HepG2 (cell line): Measurements from ENCODE around the gene PNKP. TPM values are rescaled to one million over a fixed set of nuclear protein-coding genes. Genes with fewer than 3 reads are reported as not detected.
A peak's percentile ranks its signal among the peaks of the same experiment; 100 is the strongest.

ENCODE experiments used
- CHD4 ChIP-seq: fragments of 200-600 bp; sonication (generic); IDR thresholded peaks from 2 replicates; pipeline ENCODE4 v1.7.0; 2017; ENCODE audit warnings: mild to moderate bottlenecking, low read length, borderline replicate concordance
- EED ChIP-seq: sonication (generic); formaldehyde crosslinking; IDR thresholded peaks from 2 replicates; pipeline ENCODE4 v1.5.0; 2020; ENCODE audit warnings: mild to moderate bottlenecking, missing genetic modification reagents
- FOSL1 ChIP-seq: sonication (generic); formaldehyde crosslinking; IDR thresholded peaks from 2 replicates; pipeline ENCODE4 v1.9.0; 2021; ENCODE audit warnings: missing genetic modification reagents, borderline replicate concordance
- FOXK1 ChIP-seq: sonication (generic); formaldehyde crosslinking; IDR thresholded peaks from 2 replicates; pipeline ENCODE4 v1.4.0; 2020; ENCODE audit warnings: low read depth, missing genetic modification reagents, borderline replicate concordance
- KDM6A ChIP-seq: IDR thresholded peaks from 2 replicates; pipeline ENCODE4 v1.6.1; 2016; ENCODE audit warnings: low read depth
- NFIC ChIP-seq: IDR thresholded peaks from 2 replicates; pipeline ENCODE4 v1.6.1; 2012; ENCODE audit warnings: mild to moderate bottlenecking, low read length, inconsistent platforms
- NR2F2 ChIP-seq: IDR thresholded peaks from 2 replicates; pipeline ENCODE4 v1.6.1; 2012; ENCODE audit warnings: low read depth, inconsistent platforms, borderline replicate concordance
- PPARG ChIP-seq: conservative IDR thresholded peaks from 2 replicates; pipeline ENCODE4 v1.6.1; 2016; ENCODE audit warnings: missing biosample characterization, missing genetic modification reagents
- SIN3B ChIP-seq: fragments of 150-350 bp; IDR thresholded peaks from 2 replicates; pipeline ENCODE4 v1.6.1; 2014; ENCODE audit warnings: low read length
- SMC3 ChIP-seq: IDR thresholded peaks from 2 replicates; pipeline ENCODE4 v1.6.1; 2011; ENCODE audit warnings: low read length, improper control_type of control experiment
- SOX6 ChIP-seq, 2 experiments: fragments of 450-650 bp in 1 of 2; sonication (generic) in 1 of 2; formaldehyde crosslinking in 1 of 2; IDR thresholded peaks; 2 replicates each; pipeline versions ENCODE4 v1.4.0 to v1.6.1; 2017 to 2020; ENCODE audit warnings: antibody characterized with exemption in 1 of 2, mild to moderate bottlenecking in 1 of 2, missing genetic modification reagents in 1 of 2
- SP1 ChIP-seq, 2 experiments: fragments of 450-650 bp in 1 of 2; sonication (generic) in 1 of 2; formaldehyde crosslinking in 1 of 2; IDR thresholded peaks; 2 replicates each; pipeline versions ENCODE4 v1.4.0 to v1.6.1; 2016 to 2020; ENCODE audit warnings: missing genetic modification reagents in 1 of 2
- SUZ12 ChIP-seq: fragments of 150-350 bp; IDR thresholded peaks from 2 replicates; pipeline ENCODE4 v1.6.1; 2014; ENCODE audit warnings: low read depth, low read length
- TSC22D2 ChIP-seq: sonication (generic); formaldehyde crosslinking; IDR thresholded peaks from 2 replicates; pipeline ENCODE4 v1.5.1; 2020; ENCODE audit warnings: missing genetic modification reagents, mild to moderate bottlenecking, borderline replicate concordance
- YY1 ChIP-seq: IDR thresholded peaks from 2 replicates; pipeline ENCODE4 v1.6.1; 2011; ENCODE audit warnings: low read length, low read depth, moderate library complexity, mild to moderate bottlenecking; ENCODE audit not compliant: insufficient read depth, insufficient replicate concordance
- ZKSCAN5 ChIP-seq: sonication (generic); formaldehyde crosslinking; IDR thresholded peaks from 2 replicates; pipeline ENCODE4 v1.5.1; 2020; ENCODE audit warnings: mild to moderate bottlenecking, missing genetic modification reagents
- ZNF234 ChIP-seq: sonication (generic); formaldehyde crosslinking; conservative IDR thresholded peaks from 2 replicates; pipeline ENCODE4 v1.5.1; 2020; ENCODE audit warnings: mild to moderate bottlenecking, missing genetic modification reagents
- ZNF34 ChIP-seq: sonication (generic); formaldehyde crosslinking; IDR thresholded peaks from 2 replicates; pipeline ENCODE4 v1.4.0; 2020; ENCODE audit warnings: mild to moderate bottlenecking, missing genetic modification reagents, borderline replicate concordance
- ZNF720 ChIP-seq: sonication (generic); formaldehyde crosslinking; IDR thresholded peaks from 2 replicates; pipeline ENCODE4 v1.4.0; 2020; ENCODE audit warnings: missing genetic modification reagents
- polyA plus RNA-seq, 8 experiments: library from polyadenylated mRNA; depleted of rRNA in 3 of 8; stranded (reverse) in 7 of 8; unstranded in 1 of 8; fragments of >200 nt; fragmentation: Illumina TruSeq in 4 of 8; extraction: Trizol in 4 of 8; gene quantifications; 2 replicates each; pipeline versions ENCODE4 v1.2.1 to v1.2.3, GENCODE V29; 2011 to 2016; ENCODE audit warnings: low read depth in 4 of 8, missing spikeins in 1 of 8, mixed read lengths in 1 of 8; ENCODE audit not compliant: insufficient read depth in 1 of 8
- total RNA-seq, 5 experiments: library from RNA; depleted of rRNA; stranded (reverse); fragments of >200 nt; fragmentation: Illumina TruSeq; extraction: Trizol; gene quantifications; 2 replicates each; pipeline ENCODE4 v1.2.3, GENCODE V29; 2016; ENCODE audit warnings: low read depth in 1 of 5
- TF ChIP-seq, protein P1 (sequence below): sonication (generic); formaldehyde crosslinking; IDR thresholded peaks from 2 replicates; pipeline ENCODE4 v1.5.0; 2020; ENCODE audit warnings: mild to moderate bottlenecking, missing genetic modification reagents
- TF ChIP-seq, protein P2 (sequence below): sonication (generic); formaldehyde crosslinking; IDR thresholded peaks from 2 replicates; pipeline ENCODE4 v1.5.0; 2020; ENCODE audit warnings: missing genetic modification reagents
- TF ChIP-seq, protein P3 (sequence below): IDR thresholded peaks from 2 replicates; pipeline ENCODE4 v1.6.1; 2012; ENCODE audit warnings: inconsistent platforms
- TF ChIP-seq, protein P4 (sequence below): sonication (generic); formaldehyde crosslinking; IDR thresholded peaks from 2 replicates; pipeline ENCODE4 v1.4.0; 2020; ENCODE audit warnings: low read depth, mild to moderate bottlenecking, missing genetic modification reagents
- TF ChIP-seq, protein P5 (sequence below): sonication (generic); formaldehyde crosslinking; IDR thresholded peaks from 2 replicates; pipeline ENCODE4 v1.4.0; 2020; ENCODE audit warnings: missing genetic modification reagents

PNKP gene
- total and polyA plus RNA-seq, 2 of the 13 experiments (the other 11 are each of a cell fraction or from before 2014, with no cell fraction given), result 12.7 to 27.1 TPM

DNA sequence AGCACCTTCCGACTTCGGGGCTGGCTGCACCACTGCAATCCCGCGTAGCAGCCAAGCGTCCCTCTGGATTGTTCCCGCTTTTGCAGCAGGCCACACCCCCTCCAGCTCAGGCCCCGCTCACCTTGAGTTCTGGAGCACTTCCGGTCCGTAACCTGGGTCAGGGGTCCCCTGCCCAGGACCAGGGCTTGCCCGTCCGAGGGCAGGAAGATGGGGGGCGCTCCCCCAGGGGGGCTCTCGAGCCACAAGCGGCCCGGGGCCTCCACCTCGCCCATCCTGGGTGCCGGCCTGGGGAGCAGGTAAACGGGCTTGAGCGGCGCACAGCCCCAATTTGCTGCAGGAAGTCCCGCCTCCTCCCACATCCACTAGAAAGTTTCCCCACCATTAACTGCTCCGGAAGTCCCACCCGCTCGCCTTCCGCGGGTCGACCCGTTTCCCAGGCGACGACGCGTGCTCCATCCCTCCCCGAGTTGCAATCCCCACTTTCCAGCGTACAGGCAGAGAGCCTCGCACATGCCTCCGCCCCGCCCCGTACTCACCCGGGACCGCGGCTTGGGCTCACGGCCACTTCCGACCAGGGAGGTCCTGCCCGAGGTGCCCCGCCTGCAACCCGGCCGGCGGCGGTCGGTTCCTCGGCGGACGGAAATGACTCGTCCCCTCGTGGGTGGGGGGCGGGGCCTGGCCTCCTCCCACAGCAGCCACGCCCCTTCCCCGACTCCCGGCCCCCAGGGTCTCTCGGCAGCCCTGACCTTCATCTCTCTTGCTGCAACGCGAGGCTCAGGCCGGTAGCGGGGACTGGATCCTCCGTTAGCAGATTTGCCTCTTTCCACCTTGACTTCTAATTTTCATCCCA lies at the start of gene PNKP (continued):
- TF ChIP-seq, protein P1, sequence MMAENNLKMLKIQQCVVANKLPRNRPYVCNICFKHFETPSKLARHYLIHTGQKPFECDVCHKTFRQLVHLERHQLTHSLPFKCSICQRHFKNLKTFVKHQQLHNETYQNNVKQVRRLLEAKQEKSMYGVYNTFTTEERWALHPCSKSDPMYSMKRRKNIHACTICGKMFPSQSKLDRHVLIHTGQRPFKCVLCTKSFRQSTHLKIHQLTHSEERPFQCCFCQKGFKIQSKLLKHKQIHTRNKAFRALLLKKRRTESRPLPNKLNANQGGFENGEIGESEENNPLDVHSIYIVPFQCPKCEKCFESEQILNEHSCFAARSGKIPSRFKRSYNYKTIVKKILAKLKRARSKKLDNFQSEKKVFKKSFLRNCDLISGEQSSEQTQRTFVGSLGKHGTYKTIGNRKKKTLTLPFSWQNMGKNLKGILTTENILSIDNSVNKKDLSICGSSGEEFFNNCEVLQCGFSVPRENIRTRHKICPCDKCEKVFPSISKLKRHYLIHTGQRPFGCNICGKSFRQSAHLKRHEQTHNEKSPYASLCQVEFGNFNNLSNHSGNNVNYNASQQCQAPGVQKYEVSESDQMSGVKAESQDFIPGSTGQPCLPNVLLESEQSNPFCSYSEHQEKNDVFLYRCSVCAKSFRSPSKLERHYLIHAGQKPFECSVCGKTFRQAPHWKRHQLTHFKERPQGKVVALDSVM (CRISPR knock-in tag), result 0 out of 2 replicates have a peak, but pooled peaks have one; percentile 9
- TF ChIP-seq ZNF720 (CRISPR knock-in tag) (no peak), YY1 (no peak), FOSL1 (CRISPR knock-in tag) (no peak; the same call in 1 of the 2 replicates), PPARG (CRISPR knock-in tag) (no peak), CHD4 (no peak), SIN3B (peak; percentile 12; the same call in 1 of the 2 replicates), SMC3 (no peak), SP1 (IDR thresholded peaks at IDR 0.05) (no peak), SP1 (CRISPR knock-in tag; IDR thresholded peaks at IDR 0.05) (peak; percentile 87), KDM6A (no peak), FOXK1 (CRISPR knock-in tag) (peak; percentile 67; the same call in 1 of the 2 replicates), ZNF234 (no peak), EED (CRISPR knock-in tag) (peak; percentile 74), SUZ12 (no peak), NFIC (no peak), TSC22D2 (CRISPR knock-in tag) (0 out of 2 replicates have a peak, but pooled peaks have one; percentile 37), SOX6 (IDR thresholded peaks at IDR 0.05) (no peak), SOX6 (CRISPR knock-in tag; IDR thresholded peaks at IDR 0.05) (peak; percentile 73; the same call in 1 of the 2 replicates), ZNF34 (CRISPR knock-in tag) (no peak), ZKSCAN5 (no peak), NR2F2 (peak; percentile 42; the same call in 1 of the 2 replicates)
- TF ChIP-seq, protein P2, sequence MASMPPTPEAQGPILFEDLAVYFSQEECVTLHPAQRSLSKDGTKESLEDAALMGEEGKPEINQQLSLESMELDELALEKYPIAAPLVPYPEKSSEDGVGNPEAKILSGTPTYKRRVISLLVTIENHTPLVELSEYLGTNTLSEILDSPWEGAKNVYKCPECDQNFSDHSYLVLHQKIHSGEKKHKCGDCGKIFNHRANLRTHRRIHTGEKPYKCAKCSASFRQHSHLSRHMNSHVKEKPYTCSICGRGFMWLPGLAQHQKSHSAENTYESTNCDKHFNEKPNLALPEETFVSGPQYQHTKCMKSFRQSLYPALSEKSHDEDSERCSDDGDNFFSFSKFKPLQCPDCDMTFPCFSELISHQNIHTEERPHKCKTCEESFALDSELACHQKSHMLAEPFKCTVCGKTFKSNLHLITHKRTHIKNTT (CRISPR knock-in tag), result no peak
- TF ChIP-seq, protein P3, sequence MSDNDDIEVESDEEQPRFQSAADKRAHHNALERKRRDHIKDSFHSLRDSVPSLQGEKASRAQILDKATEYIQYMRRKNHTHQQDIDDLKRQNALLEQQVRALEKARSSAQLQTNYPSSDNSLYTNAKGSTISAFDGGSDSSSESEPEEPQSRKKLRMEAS, result peak; percentile 86
- TF ChIP-seq, protein P4, sequence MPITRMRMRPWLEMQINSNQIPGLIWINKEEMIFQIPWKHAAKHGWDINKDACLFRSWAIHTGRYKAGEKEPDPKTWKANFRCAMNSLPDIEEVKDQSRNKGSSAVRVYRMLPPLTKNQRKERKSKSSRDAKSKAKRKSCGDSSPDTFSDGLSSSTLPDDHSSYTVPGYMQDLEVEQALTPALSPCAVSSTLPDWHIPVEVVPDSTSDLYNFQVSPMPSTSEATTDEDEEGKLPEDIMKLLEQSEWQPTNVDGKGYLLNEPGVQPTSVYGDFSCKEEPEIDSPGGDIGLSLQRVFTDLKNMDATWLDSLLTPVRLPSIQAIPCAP (CRISPR knock-in tag), result no peak
- TF ChIP-seq, protein P5, sequence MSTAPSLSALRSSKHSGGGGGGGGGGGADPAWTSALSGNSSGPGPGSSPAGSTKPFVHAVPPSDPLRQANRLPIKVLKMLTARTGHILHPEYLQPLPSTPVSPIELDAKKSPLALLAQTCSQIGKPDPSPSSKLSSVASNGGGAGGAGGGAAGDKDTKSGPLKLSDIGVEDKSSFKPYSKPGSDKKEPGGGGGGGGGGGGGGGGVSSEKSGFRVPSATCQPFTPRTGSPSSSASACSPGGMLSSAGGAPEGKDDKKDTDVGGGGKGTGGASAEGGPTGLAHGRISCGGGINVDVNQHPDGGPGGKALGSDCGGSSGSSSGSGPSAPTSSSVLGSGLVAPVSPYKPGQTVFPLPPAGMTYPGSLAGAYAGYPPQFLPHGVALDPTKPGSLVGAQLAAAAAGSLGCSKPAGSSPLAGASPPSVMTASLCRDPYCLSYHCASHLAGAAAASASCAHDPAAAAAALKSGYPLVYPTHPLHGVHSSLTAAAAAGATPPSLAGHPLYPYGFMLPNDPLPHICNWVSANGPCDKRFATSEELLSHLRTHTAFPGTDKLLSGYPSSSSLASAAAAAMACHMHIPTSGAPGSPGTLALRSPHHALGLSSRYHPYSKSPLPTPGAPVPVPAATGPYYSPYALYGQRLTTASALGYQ (CRISPR knock-in tag), result peak; percentile 55; the same call in 1 of the 2 replicates
